ENCODE data around the gene BMERB1.
"Not testable (repeated sequence)": the region's sequence is repeated elsewhere in the genome, so short reads cannot be mapped to it uniquely, and the experiment has no call there.

The BMERB1 gene

DNA sequence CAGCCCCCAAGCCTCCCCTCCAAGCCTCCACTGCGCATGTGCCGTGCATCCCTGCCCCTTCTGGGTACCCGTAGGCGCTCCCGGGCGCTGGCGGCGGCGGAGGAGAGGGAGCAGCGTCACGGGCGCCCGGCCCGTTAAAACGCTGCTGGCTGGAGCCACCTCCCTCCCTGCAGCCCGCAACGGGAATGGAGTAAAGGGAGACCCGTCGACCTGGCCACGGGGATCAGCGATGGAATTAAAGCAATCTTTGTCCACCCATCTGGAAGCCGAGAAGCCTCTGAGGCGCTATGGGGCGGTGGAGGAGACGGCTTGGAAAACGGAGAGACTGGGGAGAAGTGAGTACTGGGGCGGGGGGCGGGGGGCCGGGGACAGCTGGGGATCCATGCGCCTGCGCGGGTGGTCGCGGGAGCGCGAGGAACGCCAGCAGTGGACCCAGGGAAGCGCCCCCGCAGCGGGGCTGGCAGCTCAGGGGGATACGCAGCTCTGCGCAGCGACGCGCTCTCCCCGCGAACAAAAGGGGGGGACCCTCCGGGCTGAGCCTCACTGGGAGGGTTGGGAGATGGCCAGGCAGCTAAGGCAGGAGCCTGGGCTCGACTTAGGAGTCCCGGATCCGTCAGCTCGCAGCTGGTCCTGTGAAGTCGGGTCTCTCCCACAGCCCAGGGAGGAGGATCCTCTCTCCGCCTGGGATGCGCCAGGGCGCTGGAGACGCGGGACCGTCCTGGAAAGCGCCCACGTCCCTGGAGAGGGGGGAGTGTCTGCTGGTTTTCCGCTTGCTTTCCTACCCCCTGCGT is at the start of gene BMERB1:
BMERB1 (plus strand) TSS at position 164 of the 791 bp plus-strand sequence; CDS start at position 230, 66 bp downstream.
- peak; percentile 44 for DNase-seq

DNA sequence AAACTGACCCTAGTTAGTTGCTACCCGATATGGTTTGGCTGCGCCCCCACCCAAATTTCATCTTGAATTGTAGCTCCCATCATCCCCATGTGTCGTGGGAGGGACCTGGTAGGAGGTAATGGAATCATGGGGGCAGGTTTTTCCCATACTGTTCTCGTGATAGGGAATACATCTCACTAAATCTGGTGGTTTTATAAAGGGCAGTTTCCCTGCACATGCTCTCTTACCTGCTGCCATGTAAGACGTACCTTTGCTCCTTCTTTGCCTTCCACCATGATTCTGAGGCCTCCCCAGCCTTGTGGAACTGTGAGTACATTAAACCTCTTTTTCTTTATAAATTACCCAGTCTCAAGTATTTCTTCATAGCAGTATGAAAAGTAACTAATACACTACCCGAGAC is 46.3 kb upstream of the BMERB1 start:
- not testable (repeated sequence) for DNase-seq

DNA sequence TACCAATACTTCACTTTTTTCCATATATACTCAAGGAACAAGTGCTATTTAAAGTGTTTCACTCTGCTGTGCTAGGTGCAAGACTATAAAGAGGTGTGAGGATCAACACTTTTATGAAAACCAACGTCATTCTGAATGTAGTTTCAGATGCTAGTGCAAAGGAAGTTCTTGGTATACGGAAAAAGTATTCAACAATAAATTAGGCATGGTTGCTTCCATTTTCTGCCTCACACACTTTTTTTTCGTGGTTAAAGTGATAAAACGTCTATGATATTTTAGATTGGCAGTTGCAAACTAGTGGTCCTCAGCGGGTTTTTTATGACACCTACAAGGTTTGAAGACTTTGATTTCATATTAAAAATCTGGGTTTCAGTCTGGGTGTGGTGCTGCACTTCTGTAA is 44.5 kb upstream of the BMERB1 start:
- DNase-seq: peak; percentile 15

DNA sequence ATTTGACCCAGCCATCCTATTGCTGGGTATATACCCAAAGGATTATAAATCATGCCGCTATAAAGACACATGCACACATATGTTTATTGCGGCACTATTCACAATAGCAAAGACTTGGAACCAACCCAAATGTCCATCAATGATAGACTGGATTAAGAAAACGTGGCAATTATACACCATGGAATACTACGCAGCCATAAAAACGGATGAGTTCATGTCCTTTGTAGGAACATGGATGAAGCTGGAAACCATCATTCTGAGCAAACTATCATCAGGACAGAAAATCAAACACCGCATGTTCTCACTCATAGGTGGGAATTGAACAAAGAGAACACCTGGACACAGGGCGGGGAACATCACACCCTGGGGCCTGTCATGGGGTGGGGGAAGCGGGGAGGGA is 41.4 kb upstream of the BMERB1 start:
- not testable (repeated sequence) for DNase-seq

- not testable (repeated sequence) for DNase-seq
Measured at GRCh38 chr16:15395631-15396508, 38.5 kb upstream of the BMERB1 start, which contains the start of gene MPV17L. MPV17L (plus strand) TSS chr16:15395754; CDS start chr16:15395898, 144 bp downstream.

- not testable (repeated sequence) for DNase-seq
Measured at GRCh38 chr16:15396509-15396829, 37.9 kb upstream of the BMERB1 start.

- no peak for DNase-seq
Measured at GRCh38 chr16:15396948-15397594, 37.3 kb upstream of the BMERB1 start.

GRCh38 chr16:15398618-15399316 is 35.6 kb upstream of the BMERB1 start:
- DNase-seq: no peak

- DNase-seq: no peak
Measured at GRCh38 chr16:15399317-15399716, 35.1 kb upstream of the BMERB1 start.

- DNase-seq: not testable (repeated sequence)
Measured at GRCh38 chr16:15400314-15400713, 34.1 kb upstream of the BMERB1 start.

- DNase-seq: no peak
Measured at GRCh38 chr16:15401972-15402371, 32.4 kb upstream of the BMERB1 start.

GRCh38 chr16:15403392-15403995 is 30.9 kb upstream of the BMERB1 start:
- no peak for DNase-seq

DNA sequence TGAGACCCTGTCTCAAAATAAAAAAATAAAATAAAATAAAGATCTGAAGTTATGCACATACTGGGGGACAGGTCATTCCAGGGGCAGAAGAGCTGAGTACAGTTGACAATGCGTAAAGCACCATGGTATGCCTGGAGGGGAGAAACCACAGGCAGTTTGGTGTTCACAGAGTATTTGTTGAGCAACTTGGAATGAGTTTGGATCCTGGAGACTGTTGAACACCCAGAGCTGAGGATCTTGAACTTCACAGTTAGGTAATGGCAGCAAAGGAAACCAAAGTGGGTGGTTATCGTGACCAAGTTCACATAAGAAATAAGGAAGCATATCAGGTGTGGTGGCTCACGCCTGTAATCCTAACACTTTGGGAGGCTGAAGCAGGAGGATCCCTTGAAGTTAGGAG is 30.3 kb upstream of the BMERB1 start:
- DNase-seq: not testable (repeated sequence)

DNA sequence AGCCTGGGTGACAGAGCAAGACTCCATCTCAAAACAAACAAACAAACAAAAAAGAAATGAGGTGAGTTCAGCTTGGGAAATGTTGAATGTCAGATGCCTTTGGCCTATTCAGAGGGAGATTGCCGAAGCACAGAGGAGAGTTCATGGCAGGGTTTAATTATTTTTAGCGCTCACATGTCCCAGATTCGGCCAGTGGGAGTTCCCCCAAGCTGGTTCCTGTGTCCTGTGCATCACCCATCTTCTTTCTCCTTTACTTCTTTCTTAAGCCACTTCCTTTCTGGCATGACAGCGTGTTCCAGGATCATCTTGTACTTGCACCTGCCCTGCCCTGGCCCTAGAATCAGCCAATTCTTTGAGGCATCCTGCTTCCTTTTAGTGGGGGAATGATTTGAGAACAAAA is 29.6 kb upstream of the BMERB1 start:
- no peak for DNase-seq

GRCh38 chr16:15407756-15408155 is 26.6 kb upstream of the BMERB1 start:
- DNase-seq: not testable (repeated sequence)

DNA sequence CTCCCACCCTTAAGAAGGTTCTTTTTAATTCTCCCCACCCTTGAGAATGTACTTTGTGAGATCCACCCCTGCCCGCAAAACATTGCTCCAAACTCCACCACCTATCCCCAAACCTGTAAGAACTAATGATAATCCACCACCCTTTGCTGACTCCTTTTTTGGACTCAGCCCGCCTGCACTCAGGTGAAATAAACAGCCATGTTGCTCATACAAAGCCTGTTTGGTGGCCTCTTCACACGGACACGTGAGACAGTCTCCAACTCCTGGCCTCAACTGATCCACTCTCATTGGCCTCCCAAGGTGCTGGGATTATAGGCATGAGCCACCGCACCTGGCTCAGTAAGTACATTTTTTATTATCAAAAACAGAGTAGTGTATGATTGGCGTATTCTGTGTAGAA is 24.9 kb upstream of the BMERB1 start:
- not testable (repeated sequence) for DNase-seq

DNA sequence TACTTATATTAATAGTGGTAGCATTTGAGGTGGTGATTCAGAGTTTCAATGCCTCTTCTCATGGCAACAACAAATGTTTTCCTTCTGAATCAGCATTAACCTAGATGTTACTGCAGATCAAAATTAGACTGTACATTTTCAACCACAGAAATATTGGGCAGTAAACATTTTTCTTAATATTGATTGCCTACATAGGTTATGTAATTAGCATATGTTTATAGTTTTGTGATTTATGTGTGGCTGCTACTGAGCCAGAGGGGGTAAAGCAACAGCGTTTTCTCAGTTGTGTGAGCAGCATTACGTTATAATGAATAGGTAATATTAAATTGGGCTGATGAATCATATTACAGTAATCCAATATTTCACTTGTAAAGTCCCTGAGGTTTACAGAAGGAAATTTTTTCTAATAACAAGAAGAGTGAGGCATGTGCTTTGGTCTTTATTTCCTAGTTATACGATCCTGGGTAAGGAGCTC is 18.8 kb upstream of the BMERB1 start:
- no peak for DNase-seq

GRCh38 chr16:15417197-15417596 is 17.2 kb upstream of the BMERB1 start:
- DNase-seq: no peak

DNA sequence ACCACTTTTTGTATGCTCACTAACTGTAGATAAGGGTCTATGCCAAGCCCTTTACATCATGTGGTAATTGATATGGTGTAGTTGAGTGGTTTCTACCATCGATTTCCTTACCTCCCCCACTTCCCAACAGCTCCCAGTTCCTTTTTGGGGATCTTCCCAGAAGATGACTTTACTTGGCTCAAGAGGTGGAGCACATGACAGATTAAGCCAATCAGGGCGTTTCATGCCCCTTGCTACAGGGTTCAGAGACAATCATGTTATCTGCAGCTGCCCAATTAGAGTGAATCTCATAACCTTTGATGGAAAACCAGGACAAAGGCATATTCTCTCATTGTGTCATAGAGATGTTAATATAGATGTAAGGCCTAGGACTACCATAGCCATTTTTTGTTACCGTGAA is 16.2 kb upstream of the BMERB1 start:
- DNase-seq: no peak

GRCh38 chr16:15421696-15422095 is 12.7 kb upstream of the BMERB1 start:
- DNase-seq: not testable (repeated sequence)

- no peak for DNase-seq
Measured at GRCh38 chr16:15422222-15422621, 12.2 kb upstream of the BMERB1 start.

DNA sequence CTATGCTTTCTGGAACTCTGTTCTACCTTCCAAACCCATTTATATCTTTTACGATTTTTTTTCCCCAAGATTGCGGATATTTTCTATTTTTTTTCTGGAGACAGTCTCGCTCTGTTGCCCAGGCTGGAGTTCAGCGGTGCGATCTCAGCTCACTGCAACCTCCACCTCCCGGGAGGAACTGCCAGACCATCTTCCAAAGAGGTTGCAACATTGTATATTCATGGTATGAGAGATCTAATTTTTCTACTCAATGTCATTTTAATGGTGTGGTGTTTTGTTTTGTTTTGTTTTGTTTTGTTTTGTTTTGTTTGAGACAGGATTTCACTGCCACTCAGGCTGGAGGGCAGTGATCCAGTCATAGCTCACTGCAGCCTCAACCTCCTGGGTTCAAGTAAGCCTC is 8.5 kb upstream of the BMERB1 start:
- DNase-seq: no peak
